Measurements from ENCODE around the gene PTGIR.
A peak's percentile ranks its signal among the peaks of the same experiment; 100 is the strongest.

The PTGIR gene

DNA sequence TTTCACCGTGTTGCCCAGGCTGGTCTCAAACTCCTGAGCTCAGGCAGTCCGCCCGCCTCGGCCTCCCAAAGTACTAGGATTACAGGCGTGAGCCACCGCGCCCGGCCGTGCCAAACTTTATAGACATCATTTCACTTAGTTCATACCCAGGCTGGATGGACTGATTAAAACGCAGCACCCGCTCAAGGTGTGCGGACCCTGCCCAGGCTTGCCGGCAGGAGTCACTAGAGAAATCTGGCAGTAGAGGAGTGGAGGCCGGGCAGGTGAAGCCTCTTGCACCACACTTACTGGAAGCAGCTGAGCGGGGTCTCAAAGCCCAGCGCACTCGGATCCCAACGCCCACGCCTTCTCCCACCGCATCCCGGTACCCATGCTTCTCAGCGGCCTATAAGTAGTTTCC lies 11.4 kb downstream of the PTGIR start:
- DNase-seq, result no peak

DNA sequence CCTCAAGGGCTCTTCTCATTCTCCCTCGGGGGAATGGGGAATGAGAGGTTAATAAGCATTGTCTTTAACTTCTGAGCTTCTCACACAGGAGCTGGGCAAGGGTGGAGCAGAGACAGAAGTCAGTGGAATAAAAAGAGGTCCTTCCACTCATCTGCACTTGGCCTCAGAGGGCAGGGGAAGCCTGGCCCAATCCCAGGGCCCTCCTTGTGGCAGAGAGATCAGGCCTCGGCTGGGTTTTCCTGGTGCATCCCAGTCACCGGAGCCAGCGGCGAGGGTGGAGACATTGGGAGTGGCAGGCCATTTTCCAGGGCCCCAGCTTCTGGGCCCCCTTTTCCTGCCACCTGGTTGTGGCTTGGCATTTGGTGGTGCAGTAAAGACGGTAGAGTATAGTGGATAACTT lies 13.1 kb downstream of the PTGIR start:
- no peak for DNase-seq

DNA sequence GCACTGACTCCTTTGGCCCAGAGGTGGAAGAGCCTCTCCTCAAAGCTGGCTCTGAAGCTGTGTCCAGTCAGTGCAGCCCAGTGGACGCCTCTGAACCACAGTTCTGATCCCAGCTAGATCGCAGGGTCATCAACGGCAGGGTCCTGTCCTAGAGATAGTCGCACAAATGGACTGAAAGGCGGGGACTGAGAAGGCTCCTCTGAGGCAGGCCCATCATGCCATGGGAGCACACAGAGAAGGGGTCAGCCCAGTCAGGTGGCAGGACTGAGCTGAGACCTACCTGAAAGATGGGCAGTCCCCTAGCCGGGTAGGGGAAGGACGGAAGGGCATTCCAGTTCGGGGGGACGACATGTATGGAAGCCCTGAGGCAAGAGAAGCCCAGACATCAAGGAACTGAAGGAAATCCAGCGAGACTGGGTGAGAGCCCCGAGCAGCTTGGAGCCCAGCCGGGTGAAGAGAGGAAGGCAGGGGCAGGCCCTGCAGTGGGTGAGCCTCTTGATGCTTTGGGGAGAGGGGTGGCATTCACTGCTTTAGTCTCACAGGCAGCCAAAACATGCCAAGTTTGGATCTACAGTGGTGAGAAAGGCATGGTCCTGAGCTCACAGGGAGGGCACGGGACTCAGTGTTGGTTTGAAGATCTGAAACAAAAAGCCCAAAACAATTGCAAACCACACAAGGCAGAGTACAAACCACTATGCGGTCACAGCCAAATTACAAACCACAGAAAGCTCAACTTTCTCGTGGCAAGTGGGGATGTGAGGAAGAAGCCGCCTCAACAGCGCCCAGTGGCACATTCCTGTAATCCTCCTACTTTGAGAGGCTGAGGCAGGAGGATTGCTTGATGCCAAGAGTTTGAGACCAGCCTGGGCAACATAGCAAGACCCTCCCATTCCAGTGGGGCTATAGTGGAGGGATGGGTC lies 13.8 kb downstream of the PTGIR start:
- no peak for DNase-seq

DNA sequence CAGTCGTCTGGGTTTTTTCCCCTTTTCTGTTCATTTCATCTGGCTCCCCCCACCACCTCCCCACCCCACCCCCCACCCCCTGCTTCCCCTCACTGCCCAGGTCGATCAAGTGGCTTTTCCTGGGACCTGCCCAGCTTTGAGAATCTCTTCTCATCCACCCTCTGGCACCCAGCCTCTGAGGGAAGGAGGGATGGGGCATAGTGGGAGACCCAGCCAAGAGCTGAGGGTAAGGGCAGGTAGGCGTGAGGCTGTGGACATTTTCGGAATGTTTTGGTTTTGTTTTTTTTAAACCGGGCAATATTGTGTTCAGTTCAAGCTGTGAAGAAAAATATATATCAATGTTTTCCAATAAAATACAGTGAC lies 14.5 kb downstream of the PTGIR start:
- no peak for DNase-seq

DNA sequence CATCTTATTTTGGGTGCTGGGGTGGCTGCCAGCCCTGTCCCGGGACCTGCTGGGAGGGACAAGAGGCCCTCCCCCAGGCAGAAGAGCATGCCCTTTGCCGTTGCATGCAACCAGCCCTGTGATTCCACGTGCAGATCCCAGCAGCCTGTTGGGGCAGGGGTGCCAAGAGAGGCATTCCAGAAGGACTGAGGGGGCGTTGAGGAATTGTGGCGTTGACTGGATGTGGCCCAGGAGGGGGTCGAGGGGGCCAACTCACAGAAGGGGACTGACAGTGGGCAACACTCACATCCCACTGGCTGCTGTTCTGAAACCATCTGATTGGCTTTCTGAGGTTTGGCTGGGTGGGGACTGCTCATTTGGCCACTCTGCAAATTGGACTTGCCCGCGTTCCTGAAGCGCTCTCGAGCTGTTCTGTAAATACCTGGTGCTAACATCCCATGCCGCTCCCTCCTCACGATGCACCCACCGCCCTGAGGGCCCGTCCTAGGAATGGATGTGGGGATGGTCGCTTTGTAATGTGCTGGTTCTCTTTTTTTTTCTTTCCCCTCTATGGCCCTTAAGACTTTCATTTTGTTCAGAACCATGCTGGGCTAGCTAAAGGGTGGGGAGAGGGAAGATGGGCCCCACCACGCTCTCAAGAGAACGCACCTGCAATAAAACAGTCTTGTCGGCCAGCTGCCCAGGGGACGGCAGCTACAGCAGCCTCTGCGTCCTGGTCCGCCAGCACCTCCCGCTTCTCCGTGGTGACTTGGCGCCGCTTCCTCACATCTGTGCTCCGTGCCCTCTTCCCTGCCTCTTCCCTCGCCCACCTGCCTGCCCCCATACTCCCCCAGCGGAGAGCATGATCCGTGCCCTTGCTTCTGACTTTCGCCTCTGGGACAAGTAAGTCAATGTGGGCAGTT lies 15.1 kb downstream of the PTGIR start:
- no peak for DNase-seq

DNA sequence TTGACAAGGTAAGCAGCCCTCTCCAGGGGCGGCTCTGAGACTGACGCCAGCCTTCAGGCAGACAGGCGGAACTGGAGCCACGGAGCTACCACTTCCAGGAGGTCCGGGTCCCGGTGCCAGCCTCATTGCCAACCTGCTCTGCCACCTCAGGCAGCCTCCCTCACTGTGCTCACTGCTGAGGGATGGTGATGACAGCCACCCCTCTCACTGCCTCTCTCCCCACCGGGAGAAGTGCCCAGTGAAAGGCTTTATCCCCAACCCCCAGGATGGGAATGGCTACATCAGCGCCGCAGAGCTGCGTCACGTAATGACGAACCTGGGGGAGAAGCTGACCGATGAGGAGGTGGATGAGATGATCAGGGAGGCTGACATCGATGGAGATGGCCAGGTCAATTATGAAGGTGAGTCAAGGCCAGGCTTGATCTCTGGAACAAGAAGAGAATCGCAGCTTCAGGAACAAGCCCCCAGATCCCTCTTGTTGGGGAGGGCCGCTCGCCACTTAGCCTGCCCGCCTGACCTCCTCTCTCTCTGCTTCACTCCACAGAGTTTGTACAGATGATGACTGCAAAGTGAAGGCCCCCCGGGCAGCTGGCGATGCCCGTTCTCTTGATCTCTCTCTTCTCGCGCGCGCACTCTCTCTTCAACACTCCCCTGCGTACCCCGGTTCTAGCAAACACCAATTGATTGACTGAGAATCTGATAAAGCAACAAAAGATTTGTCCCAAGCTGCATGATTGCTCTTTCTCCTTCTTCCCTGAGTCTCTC lies 16.1 kb downstream of the PTGIR start:
- no peak for DNase-seq

DNA sequence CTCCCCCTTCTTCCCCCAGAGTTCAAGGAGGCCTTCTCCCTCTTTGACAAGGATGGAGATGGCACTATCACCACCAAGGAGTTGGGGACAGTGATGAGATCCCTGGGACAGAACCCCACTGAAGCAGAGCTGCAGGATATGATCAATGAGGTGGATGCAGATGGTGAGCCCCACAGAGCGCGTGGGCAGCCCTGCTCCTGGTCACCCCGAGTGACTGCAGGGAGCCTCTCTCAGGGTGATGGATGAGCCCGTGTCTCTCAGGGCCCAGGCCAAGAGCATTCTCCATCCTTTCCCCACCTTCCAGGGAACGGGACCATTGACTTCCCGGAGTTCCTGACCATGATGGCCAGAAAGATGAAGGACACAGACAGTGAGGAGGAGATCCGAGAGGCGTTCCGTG lies 16.7 kb downstream of the PTGIR start:
- DNase-seq, result no peak

DNA sequence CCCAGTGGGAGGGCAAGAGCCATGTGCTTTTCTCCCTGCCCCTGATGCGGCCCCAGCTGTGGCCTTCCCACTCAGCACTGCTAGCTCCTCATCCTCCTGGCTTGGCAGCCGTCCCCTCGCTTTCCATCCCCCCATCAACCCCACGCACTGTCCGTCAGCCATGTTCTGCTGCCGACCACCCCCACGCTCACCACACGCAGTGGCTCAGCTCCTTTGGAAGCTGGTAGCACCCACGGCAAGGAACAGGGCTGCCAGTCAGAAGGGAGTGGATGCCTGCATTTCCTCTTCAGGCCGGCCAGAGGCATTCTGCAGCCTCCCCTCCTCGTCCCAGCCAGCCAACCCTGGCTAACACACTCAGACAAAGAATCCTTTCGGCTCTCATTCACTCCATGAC lies 17.4 kb downstream of the PTGIR start:
- peak; percentile 80 for DNase-seq

GRCh38 chr19:46606681-46607447 lies 18.0 kb downstream of the PTGIR start:
- no peak for DNase-seq

DNA sequence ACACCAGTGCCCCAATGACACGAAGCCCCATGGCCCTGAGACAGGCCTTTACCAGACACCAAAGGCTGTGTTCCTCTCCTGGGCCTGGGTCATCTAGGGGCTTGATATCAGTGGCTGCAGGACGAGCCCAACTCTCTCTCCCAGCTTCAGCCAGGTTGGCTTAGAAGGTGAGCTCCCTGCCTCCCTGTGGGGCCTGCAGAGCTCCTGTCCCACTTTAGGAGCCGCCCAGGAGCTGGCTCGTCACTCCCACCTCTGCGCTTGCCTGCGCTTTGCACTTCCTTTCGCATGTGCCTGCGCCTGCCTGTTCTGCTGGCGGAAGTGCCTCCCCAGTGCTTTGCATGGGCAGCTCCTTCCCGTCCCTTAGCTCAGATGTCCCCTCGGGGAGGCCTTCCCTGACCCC lies 18.9 kb downstream of the PTGIR start:
- no peak for DNase-seq

GRCh38 chr19:46605356-46605821 lies 19.5 kb downstream of the PTGIR start:
- no peak for DNase-seq

GRCh38 chr19:46604781-46605355 lies 20.0 kb downstream of the PTGIR start:
- no peak for DNase-seq

DNA sequence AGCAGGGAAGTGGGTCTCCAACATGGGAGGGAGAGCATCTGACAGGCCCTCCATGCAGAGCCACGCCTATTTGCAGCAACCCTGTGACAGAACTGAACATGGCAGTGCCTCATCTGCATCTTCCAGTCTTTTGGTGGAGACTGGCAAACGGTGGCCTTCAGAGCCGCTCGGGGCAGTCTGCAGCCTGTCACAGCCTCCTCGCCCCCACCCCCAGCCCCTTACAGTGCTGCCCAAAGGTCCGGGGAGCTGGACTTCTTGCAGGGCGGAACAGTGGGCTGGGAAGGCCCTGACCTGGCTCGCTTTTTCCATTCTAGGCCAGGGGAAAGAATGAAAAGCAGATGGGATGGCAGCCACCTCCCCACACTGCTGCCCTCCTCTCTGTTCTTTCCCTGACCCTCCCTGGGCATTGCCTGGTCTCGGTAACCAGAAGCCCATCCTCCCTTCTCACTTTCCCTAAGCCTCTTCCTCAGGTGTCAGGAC lies 21.1 kb downstream of the PTGIR start:
- no peak for DNase-seq

- DNase-seq, result no peak
Observed at GRCh38 chr19:46603195-46603637, 21.7 kb downstream of the PTGIR start.

- no peak for DNase-seq
Observed at GRCh38 chr19:46602392-46603194, 22.3 kb downstream of the PTGIR start.

DNA sequence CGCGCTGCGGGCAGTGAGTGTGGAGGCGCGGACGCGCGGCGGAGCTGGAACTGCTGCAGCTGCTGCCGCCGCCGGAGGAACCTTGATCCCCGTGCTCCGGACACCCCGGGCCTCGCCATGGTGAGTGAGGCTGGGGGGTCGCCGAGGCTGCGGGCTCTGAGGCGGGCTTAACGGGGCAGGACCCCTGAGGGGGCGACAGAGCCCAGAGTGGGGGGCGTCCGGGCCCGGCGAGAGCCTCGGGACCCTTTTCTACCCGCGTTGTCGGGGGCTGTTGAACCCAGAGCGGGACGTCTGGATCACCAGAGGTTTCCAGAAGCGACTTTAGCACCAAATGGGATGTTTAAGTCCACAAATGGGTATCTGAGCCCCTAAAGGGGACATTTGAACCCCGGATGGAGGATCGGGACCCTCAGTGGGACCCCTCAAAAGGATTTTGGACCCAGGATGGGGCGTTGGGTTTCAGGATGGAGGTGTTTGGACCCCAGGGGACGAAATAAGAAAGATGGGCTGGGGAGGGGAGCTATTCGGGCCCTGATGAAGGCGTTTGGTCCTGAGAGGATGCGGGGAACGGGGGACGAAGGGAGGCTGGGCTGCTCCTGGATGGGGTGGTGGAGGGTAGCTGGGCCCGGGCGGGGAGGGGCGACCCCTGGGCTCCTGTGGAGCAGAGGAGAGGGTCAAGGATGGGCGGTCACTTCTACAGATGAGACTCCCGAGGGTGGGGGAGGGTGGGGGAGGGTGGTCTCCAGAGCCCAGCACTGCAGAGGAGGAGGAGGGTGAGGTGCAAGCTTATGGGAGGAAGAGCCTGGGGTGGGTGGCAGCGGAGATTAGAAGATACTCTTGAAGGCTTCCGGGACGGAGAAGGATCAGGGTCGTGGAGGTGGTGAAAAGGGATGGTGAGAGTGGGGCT lies 23.3 kb downstream of the PTGIR start, which contains the start of gene CALM3:
CALM3 (plus strand) TSS at position 13 of the 907 bp plus-strand sequence; CDS start at position 118, 105 bp downstream.
- DNase-seq, result no peak

DNA sequence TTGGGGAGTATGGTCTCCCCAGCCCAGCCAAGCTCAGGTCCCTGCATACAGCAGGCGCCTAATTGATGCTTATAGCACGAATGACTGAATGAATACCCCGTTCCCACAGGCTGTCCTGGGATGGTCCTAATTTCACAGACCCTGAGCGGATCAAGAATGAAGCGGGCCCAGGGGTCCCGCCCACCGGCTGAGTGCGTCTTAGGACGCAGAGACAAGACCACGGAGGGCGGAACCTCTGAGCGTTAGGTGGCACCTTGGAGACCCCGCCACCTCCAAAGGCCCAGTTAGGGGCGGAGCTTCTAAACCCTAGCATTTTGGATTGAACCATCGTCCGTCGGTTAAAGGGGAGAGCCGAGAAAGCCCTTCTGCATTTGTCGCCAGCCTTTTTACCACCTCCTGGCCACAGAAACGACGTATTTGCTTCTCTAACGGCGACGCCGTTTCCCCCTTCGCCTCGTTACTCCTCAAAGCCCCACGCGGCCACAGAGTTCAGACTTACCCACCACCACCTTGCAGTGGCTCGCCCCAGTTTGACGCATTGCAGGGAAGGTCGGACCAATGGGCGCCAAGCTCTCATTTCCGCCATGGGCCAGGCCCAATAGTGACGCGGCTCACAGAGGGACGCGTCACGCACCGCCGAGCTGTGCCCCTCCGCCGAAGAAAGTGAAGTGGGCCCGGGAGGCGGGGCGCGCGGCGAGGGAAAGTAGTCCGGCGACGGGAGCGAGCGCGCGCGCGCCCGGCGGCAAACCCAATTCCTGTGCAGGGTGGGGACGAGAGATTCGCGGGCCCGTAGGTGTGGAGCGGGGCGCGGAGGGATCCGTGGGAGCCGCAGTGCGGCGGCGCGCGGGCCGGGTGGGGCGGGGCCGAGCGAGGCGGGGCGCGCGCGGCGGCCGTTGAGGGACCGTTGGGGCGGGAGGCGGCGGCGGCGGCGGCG lies 24.2 kb downstream of the PTGIR start:
- DNase-seq, result peak; percentile 84

DNA sequence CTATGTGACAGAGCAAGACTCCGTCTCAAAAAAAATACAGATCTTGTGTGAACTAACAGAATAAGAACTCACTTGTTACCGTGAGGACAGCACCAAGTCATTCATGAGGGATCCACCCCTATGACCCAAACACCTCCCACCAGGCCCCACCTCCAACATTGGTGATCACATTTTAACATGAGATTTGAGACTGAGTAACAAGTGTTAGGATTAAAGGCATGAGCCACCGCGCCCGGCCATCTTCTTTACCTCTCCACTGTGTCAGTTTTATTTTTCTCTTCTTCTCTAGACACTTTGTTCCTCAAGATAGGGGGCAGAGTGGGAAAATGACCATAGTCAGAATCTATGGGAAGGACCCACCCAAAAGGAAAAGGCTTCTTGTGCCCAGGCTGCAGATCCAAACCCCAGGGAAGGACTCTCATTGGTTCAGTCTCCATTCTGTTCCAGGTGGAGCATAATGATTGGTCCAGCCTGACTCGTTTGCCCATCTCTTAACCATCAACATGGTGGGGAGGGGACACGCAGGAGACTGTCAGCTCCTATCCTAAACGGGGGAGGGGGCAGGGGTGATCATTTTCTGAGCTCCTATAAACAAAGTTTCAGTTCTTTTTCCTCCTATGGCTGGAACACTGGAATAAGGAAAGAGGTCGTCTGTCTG lies 25.0 kb downstream of the PTGIR start:
- no peak for DNase-seq

All from DMS 273 treated with DMSO at 0.1 percent for 48 hours (cell line).